ENCODE results near the gene MTHFS.
A peak's percentile ranks its signal among the peaks of the same experiment; 100 is the strongest.

MTHFS gene

DNA sequence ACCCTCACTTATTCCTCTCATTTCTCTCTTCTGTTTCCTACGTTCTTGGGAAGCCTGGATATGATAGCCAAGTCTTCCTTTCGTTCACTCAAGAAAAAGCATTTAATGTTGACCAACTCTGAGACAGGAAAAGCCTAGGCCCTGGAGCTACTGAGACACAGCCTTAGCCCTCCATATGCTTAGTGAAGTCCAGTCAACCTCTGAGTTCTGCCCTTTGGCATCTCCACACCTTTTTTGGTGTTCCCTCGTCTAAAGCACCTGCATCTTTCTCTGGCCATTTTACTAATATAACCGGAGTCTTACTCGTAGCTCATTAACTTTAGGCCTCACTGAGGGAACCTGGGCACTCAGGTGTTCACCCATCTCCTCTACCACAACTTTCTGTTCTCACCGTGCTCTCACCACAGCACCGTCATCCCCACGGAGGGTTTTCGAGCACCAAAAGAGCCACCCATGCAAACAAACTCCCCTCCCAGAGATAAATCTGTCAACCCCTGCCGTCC is 632 bp downstream of the MTHFS start:
- H3K36me3 ChIP-seq (ENCODE audit: control insufficient read depth, low read depth, low read length) = no peaks in the 10 kb centered on the region
- peak overlapping the region; percentile 77 for H3K27ac ChIP-seq (ENCODE audit: low read length)
- H3K4me1 ChIP-seq (ENCODE audit: control insufficient read depth, low read depth, low read length) = peaks cover 17% of the 10 kb centered on the region
- H3K4me3 ChIP-seq (ENCODE audit: low read length) = peak overlapping the region; percentile 89
- no peaks in the 10 kb centered on the region for H3K9me3 ChIP-seq (ENCODE audit: control insufficient read depth, low read depth, low read length)
- no peaks in the 10 kb centered on the region for H3K27me3 ChIP-seq (ENCODE audit: control insufficient read depth, insufficient read depth, low read length)
- peak overlapping the region; percentile 85 for H3K9ac ChIP-seq (ENCODE audit: low read length)

DNA sequence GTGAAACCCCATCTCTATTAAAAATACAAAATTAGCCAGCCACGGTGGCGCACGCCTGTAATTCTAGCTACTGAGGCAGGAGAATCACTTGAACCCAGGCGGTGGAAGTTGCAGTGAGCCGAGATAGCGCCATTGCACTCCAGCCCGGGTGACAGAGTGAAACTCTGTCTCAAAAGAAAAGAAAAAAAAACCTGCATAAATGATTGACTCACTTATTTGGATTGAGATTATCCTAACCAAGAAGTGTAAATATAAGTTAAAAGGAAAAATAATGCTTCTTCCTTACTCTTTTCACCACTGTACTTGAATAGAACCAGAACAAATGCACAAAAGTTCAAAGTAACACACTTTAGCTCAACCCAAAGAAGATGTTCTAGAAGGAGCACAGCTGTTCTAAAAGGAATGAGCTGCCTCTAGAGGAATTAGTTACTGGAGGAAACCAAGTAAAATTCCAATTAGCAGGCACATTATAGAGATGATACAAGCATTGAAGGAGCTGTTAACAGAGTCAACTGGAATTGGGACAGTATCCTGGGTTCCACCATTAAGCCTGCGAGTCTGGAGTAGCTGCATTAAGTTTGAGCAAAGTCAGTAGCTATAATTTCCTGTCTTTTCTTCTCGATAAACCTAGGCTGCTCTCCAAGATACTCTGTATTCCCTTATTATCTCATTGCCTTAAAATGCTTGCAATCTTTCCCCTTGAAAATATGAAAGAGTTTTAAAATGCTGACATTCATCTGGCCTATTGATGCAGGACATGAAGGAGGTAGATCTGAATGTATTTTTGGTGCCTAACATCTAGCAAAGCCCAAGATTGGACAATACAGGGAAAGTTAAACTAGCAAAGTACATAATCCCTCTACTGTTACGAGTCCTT is 9.5 kb downstream of the MTHFS start:
- H3K9ac ChIP-seq (ENCODE audit: low read length) = no peak overlapping the region
- H3K9me3 ChIP-seq (ENCODE audit: control insufficient read depth, low read depth, low read length) = no peaks in the 10 kb centered on the region
- no peaks in the 10 kb centered on the region for H3K4me1 ChIP-seq (ENCODE audit: control insufficient read depth, low read depth, low read length)
- no peak overlapping the region for H3K27ac ChIP-seq (ENCODE audit: low read length)
- no peak overlapping the region for H3K4me3 ChIP-seq (ENCODE audit: low read length)
- H3K36me3 ChIP-seq (ENCODE audit: control insufficient read depth, low read depth, low read length) = peaks cover 29% of the 10 kb centered on the region
- H3K27me3 ChIP-seq (ENCODE audit: control insufficient read depth, insufficient read depth, low read length) = no peaks in the 10 kb centered on the region

DNA sequence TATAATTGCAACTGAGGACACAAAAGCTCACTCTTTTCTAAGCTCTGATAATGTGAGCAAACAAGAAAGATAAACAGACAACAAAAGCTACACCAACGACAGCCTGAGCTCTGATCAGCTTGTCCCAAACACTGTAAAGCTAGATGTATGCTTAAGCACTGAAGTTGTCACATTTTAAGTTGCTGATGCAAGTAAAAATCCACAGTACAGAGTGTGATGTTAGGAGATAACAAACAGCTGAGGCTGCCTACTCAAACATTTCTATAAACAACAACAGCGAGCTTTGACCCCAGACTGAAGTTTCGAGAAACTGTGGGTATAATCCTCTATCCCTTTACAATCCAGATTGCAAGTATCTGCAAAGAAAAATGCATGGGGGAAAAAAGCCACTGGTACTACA is 10.7 kb downstream of the MTHFS start:
- H3K4me3 ChIP-seq (ENCODE audit: low read length) = no peak overlapping the region
- H3K27me3 ChIP-seq (ENCODE audit: control insufficient read depth, insufficient read depth, low read length) = no peaks in the 10 kb centered on the region
- no peaks in the 10 kb centered on the region for H3K9me3 ChIP-seq (ENCODE audit: control insufficient read depth, low read depth, low read length)
- no peak overlapping the region for H3K9ac ChIP-seq (ENCODE audit: low read length)
- H3K36me3 ChIP-seq (ENCODE audit: control insufficient read depth, low read depth, low read length) = peaks cover 39% of the 10 kb centered on the region
- H3K4me1 ChIP-seq (ENCODE audit: control insufficient read depth, low read depth, low read length) = no peaks in the 10 kb centered on the region
- no peak overlapping the region for H3K27ac ChIP-seq (ENCODE audit: low read length)

DNA sequence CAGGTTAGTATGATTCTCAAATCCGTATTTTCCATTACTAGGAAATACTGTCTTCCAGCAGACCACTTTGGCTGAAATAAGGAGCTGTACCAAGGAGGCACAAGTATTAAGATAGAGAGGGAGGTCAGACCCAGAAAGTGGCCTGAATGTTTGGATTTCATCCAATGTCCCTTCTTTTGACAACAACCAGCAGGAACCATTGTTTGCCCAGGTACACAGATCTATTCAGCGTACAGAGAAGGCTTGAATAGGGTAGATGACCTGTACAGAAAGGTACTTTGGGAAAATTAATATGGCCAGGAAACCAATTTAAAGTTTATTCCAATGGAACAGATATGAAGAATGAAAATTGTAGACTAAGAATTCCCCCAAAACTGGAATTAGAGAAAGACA is 12.6 kb downstream of the MTHFS start:
- H3K4me3 ChIP-seq (ENCODE audit: low read length) = no peak overlapping the region
- H3K9ac ChIP-seq (ENCODE audit: low read length) = no peak overlapping the region
- peaks cover 5% of the 10 kb centered on the region for H3K9me3 ChIP-seq (ENCODE audit: control insufficient read depth, low read depth, low read length)
- peaks cover 49% of the 10 kb centered on the region for H3K36me3 ChIP-seq (ENCODE audit: control insufficient read depth, low read depth, low read length)
- H3K27me3 ChIP-seq (ENCODE audit: control insufficient read depth, insufficient read depth, low read length) = no peaks in the 10 kb centered on the region
- no peak overlapping the region for H3K27ac ChIP-seq (ENCODE audit: low read length)
- no peaks in the 10 kb centered on the region for H3K4me1 ChIP-seq (ENCODE audit: control insufficient read depth, low read depth, low read length)

DNA sequence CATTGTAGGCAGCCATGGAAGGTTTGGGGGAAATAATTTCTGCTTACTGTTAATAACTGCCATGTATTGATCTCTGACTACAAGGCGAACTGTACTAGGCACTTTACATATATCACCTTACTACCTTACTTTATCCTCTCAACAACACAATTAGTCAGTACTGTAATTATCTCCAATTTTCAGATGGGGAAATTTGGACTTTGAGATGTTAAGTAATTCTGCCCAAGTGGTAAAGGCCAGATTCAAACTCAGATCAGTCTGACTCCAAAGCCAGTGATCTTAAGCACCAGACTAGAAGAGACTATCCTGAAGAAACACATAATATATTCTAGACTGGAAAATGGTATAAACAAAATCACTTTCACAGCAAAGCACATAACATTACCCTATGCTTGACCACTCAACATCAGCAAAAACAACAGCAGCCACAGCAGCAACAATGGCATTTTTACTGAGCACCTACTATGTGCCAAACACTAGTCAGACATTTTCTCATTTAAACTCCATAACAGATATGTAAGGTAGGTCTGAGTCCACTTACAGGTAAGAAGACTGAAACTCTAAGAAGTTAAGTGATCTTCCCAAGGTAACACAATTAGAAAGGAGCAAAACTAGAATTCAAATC is 13.1 kb downstream of the MTHFS start:
- Histone ChIP-seq H3K27ac (ENCODE audit: low read length) (no peak overlapping the region), H3K9ac (ENCODE audit: low read length) (no peak overlapping the region), H3K36me3 (ENCODE audit: control insufficient read depth, low read depth, low read length) (peaks cover 47% of the 10 kb centered on the region), H3K9me3 (ENCODE audit: control insufficient read depth, low read depth, low read length) (peaks cover 9% of the 10 kb centered on the region), H3K27me3 (ENCODE audit: control insufficient read depth, insufficient read depth, low read length) (no peaks in the 10 kb centered on the region), H3K4me1 (ENCODE audit: control insufficient read depth, low read depth, low read length) (no peaks in the 10 kb centered on the region), H3K4me3 (ENCODE audit: low read length) (no peak overlapping the region)

DNA sequence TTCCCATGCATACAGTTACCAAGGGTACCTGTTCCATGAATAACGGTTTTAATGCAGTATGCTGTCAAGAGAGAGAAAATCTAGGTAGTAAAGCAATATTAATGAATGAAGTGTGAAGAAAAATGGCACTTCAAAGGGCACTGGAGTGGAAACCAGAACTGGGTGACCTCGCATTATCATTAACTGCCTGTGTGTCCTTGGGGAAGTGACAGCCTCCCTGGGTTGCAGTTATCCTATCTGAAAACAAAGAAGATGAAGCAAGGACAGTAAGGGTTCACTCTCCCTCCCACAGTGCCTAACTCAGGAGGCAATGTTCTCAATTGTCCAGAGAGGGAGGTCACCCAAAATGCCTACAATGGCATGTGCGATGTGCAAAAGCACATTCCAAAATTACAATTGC is 15.1 kb downstream of the MTHFS start:
- Histone ChIP-seq H3K4me1 (ENCODE audit: control insufficient read depth, low read depth, low read length) (no peaks in the 10 kb centered on the region), H3K9ac (ENCODE audit: low read length) (no peak overlapping the region), H3K36me3 (ENCODE audit: control insufficient read depth, low read depth, low read length) (peaks cover 49% of the 10 kb centered on the region), H3K27me3 (ENCODE audit: control insufficient read depth, insufficient read depth, low read length) (no peaks in the 10 kb centered on the region), H3K9me3 (ENCODE audit: control insufficient read depth, low read depth, low read length) (peaks cover 22% of the 10 kb centered on the region), H3K4me3 (ENCODE audit: low read length) (no peak overlapping the region), H3K27ac (ENCODE audit: low read length) (no peak overlapping the region)

DNA sequence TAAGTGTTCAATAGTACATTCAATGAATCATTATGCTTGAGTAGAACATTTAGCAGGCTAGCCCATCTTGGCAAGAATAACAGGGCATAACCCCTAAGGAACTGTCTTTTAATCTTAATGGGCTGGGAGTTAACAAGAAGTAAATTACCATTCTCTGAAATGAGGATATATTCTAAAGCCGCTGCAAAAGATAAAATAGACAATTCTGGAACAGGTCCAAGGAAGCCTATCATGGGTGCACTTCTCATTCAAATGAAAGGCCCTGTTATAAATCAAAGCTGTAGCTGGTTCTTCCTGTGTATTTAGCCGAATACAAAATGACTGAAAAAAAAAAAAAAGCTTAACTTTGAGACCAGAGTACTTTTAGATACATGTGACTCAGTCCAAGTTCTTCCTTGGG is 15.6 kb downstream of the MTHFS start:
- Histone ChIP-seq H3K4me3 (ENCODE audit: low read length) (no peak overlapping the region), H3K36me3 (ENCODE audit: control insufficient read depth, low read depth, low read length) (peaks cover 49% of the 10 kb centered on the region), H3K27me3 (ENCODE audit: control insufficient read depth, insufficient read depth, low read length) (no peaks in the 10 kb centered on the region), H3K9me3 (ENCODE audit: control insufficient read depth, low read depth, low read length) (peaks cover 25% of the 10 kb centered on the region), H3K27ac (ENCODE audit: low read length) (no peak overlapping the region), H3K4me1 (ENCODE audit: control insufficient read depth, low read depth, low read length) (no peaks in the 10 kb centered on the region), H3K9ac (ENCODE audit: low read length) (no peak overlapping the region)

DNA sequence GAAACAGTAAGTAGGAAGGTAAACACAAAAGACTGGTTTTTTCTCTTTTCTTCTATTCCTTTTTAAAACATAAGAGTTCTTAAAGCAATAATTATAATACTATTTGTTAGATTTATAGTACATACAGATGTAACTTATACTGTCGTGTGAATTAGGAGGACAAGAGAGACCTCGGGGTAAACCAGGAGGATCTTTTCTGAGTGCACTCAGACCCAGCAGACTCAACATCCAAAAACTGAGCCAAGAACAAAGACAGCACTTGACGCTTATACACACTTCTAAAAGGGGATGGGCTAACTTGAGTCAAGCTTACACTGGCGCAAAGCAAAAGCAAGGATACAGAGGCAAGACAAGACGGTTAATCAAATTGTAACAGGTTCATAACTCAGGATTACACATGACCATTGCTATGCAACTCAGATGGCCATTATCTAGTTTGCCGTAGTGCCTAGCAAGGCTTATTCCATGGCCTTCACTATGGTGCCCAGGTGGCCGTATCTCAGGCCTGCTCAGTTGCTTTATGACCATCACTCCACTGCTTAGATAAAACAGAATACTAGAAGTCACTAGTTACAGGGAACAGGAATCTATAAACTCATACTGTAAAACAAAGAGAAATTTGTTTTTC is 18.6 kb downstream of the MTHFS start:
- Histone ChIP-seq H3K9ac (ENCODE audit: low read length) (no peak overlapping the region), H3K27ac (ENCODE audit: low read length) (no peak overlapping the region), H3K4me3 (ENCODE audit: low read length) (no peak overlapping the region), H3K9me3 (ENCODE audit: control insufficient read depth, low read depth, low read length) (peaks cover 37% of the 10 kb centered on the region), H3K36me3 (ENCODE audit: control insufficient read depth, low read depth, low read length) (peaks cover 38% of the 10 kb centered on the region), H3K27me3 (ENCODE audit: control insufficient read depth, insufficient read depth, low read length) (no peaks in the 10 kb centered on the region), H3K4me1 (ENCODE audit: control insufficient read depth, low read depth, low read length) (no peaks in the 10 kb centered on the region)

DNA sequence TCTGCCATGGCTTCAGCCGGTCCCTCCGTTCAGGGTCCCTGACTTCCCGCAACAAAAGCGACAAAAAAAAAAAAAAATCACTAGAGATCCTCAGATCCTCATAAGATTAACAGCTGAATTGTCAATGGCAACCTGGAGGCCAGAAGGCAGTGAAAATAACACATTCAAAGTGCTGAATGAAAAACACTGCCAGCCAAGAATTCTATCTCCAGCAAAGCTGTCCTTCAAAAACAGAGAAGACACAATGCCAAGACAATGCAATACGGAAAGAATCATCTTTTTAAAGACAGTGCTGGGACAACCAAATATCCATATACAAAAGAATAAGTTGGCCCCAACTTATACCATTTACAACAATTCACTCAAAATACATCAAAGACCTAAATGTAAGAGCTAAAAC is 21.6 kb downstream of the MTHFS start:
- H3K9me3 ChIP-seq (ENCODE audit: control insufficient read depth, low read depth, low read length) = peaks cover 37% of the 10 kb centered on the region
- no peaks in the 10 kb centered on the region for H3K4me1 ChIP-seq (ENCODE audit: control insufficient read depth, low read depth, low read length)
- no peaks in the 10 kb centered on the region for H3K27me3 ChIP-seq (ENCODE audit: control insufficient read depth, insufficient read depth, low read length)
- no peak overlapping the region for H3K4me3 ChIP-seq (ENCODE audit: low read length)
- H3K27ac ChIP-seq (ENCODE audit: low read length) = no peak overlapping the region
- H3K9ac ChIP-seq (ENCODE audit: low read length) = no peak overlapping the region
- peaks cover 15% of the 10 kb centered on the region for H3K36me3 ChIP-seq (ENCODE audit: control insufficient read depth, low read depth, low read length)

DNA sequence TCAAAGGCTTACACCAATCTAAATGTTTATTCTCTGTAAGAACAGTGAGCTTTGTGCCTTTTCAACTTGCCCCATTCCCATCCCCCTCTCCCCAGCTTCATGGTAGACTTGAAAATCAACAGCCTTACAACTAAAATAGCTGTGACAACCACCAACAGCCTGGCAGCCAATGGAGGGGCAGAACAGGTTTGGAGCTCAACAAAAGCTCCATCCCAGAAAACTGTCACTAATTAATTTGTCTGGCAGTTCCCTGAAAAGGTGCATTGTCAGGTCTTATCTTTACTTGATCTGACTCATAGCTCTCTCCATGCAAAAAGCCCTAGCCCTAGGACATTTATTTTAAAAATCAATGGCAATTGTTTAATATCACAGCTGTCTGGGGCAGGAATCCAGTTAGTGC is 22.6 kb downstream of the MTHFS start:
- Histone ChIP-seq H3K9me3 (ENCODE audit: control insufficient read depth, low read depth, low read length) (peaks cover 32% of the 10 kb centered on the region), H3K36me3 (ENCODE audit: control insufficient read depth, low read depth, low read length) (peaks cover 8% of the 10 kb centered on the region), H3K4me3 (ENCODE audit: low read length) (no peak overlapping the region), H3K27me3 (ENCODE audit: control insufficient read depth, insufficient read depth, low read length) (no peaks in the 10 kb centered on the region), H3K9ac (ENCODE audit: low read length) (no peak overlapping the region), H3K4me1 (ENCODE audit: control insufficient read depth, low read depth, low read length) (no peaks in the 10 kb centered on the region), H3K27ac (ENCODE audit: low read length) (no peak overlapping the region)

DNA sequence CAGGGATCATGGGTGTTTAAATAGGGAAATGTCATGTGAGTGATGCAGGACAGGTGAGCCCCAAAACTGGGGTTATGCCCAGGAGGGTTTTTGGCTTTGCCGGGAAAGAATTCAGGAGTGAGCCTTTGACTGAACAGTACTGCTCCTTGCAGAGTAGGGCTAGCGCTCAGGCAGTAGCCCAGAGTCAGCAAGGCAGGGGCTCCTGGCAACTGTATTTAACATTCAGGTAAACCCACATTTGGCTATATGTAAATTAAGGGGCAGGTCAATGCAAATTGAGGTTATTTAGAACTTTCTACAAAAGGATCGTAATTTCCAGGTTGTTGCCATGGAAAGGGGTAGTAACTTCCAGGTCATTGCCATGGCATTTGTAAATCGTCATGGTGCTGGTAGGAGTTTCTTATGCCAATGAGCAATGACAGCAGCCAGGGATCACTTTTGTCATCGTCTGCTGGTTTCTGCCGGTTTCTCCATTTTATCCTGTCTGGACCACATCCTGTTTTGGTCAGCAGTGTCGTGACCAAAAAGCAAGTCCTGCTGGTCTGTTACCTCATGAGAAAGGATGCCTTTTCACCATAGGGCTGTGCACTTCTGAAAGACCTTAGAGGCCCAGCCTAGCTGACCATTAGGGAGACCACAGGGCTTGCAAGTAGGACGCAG is 24.3 kb downstream of the MTHFS start:
- Histone ChIP-seq H3K9ac (ENCODE audit: low read length) (no peak overlapping the region), H3K9me3 (ENCODE audit: control insufficient read depth, low read depth, low read length) (peaks cover 19% of the 10 kb centered on the region), H3K4me3 (ENCODE audit: low read length) (no peak overlapping the region), H3K36me3 (ENCODE audit: control insufficient read depth, low read depth, low read length) (no peaks in the 10 kb centered on the region), H3K27ac (ENCODE audit: low read length) (no peak overlapping the region), H3K4me1 (ENCODE audit: control insufficient read depth, low read depth, low read length) (no peaks in the 10 kb centered on the region), H3K27me3 (ENCODE audit: control insufficient read depth, insufficient read depth, low read length) (no peaks in the 10 kb centered on the region)
